Frontal cortex (tissue), 4 donors: ENCODE measurements around the gene ARL8A. TPM values are rescaled to one million over a fixed set of nuclear protein-coding genes. Genes with fewer than 3 reads are reported as not detected.
"Not testable (repeated sequence)": the region's sequence is repeated elsewhere in the genome, so short reads cannot be mapped to it uniquely, and the experiment has no call there.

Experiments
- DNase-seq, 2 donors: peaks; one replicate each; pipeline ENCODE4 v3.0.0; 2012; ENCODE audit warnings: low spot score in 2 of 2
- FAIRE-seq: peaks from 2 replicates; lab custom pipeline; 2012; peaks lifted over from hg19 to GRCh38; lab: Jason Lieb, UNC
- total RNA-seq: library from RNA; depleted of rRNA; stranded (reverse); fragments of >200 nt; gene quantifications from one replicate; pipeline ENCODE4 v1.2.3, GENCODE V29; 2014
- donor health status: control.
- donor health status: control.
- donor health status: control.

ARL8A gene
- total RNA-seq, 1 donor from 2014 or later = 99.1 TPM

GRCh38 chr1:202160377-202160940 is 15.9 kb upstream of the ARL8A start, which contains the start of gene PTPN7:
Gene PTPN7 (minus strand): TSS chr1:202160602. CDS start chr1:202159402, 1,200 bp downstream.
- FAIRE-seq (no peak), DNase-seq (no peak)

DNA sequence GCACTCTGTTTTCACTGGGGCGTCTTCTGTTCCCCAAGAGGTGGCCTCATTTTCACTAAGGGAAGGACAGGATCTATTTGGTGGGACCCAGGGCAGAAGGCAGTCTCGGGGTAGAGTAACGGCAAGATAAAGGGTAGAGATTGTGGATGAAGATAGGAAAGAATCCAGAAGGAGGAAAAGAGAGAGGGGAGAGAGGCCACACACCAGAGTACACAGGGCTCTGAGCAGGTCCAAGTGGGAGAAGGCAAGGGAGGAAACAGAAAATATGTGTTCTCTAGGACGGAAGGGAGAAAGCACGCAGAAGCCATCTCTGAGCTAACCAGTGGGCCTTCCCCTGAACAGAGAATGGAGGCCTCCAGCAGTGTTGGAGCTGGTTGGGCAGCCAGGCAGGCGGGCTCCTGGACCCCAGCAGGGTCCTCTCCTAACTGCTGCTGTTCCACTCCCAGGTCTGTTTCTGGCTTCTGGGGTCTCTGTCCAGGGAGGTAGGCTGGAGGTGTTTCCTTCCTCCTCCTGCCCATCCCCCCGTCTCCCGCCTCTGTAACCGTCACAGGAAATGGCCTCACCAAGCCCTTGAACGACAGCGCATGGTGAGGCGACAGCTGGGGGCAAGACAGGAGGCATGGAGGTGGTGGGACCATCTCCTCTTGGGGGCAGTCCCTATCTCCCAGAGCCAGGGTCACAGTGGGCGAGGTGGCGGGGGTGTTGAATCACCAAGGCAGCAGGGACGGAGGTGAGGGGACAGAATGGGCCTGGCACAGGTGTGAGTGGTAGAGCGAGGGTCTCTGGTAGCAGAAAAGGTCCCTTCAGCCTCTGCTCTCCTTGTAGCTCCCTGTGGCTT is 15.2 kb upstream of the ARL8A start:
- no peak for FAIRE-seq
- no peak for DNase-seq

GRCh38 chr1:202158810-202159533 is 14.4 kb upstream of the ARL8A start:
- FAIRE-seq (no peak), DNase-seq (no peak)

DNA sequence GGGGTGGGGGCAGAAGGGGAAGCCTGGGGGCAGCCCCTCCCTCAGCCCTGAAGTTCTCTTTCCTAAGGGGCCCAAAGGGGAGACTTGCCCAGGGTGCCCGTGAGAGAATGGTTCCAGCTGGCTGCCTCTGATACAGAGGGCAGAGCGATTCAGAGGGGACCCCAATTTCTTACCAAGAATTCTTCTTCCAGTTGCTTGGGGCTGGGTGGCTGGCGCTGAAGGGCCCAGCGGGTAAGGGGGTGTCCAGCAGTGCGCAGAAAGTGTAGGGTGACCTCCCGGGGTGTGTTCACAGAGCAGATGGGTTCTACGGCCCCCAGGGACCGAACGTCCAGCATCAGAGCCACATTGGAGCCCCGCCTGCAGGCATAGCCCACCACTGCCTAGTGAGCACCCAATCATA is 13.4 kb upstream of the ARL8A start:
- DNase-seq (no peak), FAIRE-seq (no peak)

DNA sequence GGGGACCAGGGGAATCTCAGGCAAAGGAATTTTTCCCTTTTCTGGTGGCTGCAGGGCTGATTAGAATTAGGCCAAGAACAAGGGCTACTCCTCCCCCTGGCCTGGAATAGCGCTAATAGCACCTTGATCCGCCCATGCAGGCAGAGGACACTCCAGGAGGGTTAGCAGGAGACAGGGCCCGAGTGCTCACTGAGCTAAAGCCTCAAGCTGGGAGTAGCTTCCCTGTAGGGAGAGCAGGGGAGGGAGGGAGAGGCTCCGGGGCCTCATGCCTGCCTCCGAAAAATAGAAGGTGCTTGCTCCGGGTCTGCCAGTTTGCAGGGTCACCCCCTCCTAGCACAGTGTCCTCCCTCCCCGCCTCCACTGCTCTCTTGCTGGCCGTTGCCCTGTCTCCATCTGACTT is 12.1 kb upstream of the ARL8A start:
- FAIRE-seq (no peak), DNase-seq (no peak)

DNA sequence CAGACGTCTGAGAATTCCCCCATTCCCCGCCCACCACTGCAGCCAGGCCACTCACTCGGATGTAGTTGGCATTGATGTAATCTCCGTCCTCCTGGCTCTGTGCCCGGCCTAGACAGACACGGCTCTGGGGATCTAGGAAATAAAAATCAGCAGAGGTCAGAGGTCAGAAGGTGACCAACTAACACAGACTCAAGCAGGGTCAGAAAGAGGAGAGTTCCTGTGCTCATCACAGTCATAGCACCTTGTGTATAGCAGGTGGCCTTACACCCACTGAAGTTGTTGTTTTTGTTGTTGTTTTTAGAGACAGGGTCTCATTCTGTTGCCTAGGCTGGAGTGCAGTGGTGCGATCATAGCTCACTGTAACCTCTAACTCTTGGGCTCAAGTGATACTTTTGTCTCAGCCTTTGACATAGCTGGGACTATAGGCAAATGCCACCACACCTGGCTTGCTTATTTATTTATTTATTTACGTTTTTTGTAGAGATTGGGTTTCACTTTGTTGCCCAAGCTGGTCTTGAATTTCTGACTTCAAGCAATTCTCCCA is 11.0 kb upstream of the ARL8A start:
- DNase-seq = no peak
- FAIRE-seq = no peak

- DNase-seq (no peak), FAIRE-seq (no peak)
Measured at GRCh38 chr1:202154766-202155477, 10.4 kb upstream of the ARL8A start.

GRCh38 chr1:202154148-202154765 is 9.7 kb upstream of the ARL8A start:
- no peak for DNase-seq
- no peak for FAIRE-seq

GRCh38 chr1:202153284-202153683 is 8.7 kb upstream of the ARL8A start:
- FAIRE-seq (no peak), DNase-seq (no peak)

DNA sequence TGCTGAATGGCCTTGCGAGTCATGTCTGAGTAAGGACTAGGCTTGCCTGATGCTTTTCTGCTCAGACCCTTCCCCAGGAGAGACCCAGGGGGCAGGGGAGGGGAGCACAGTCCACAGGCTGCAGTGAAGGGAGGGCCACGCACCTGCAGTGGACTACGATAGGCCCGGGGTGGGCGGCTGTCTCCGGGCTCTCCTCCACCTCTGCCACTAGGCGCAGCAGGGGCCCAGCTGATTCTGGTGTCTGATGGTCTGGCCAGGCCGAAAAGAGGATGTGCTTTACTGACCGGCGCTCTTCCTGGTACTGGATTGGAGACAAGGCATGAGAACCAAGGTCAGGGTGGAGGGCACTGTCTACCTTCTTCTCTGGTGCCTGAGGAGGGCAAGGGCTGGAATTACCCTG is 7.9 kb upstream of the ARL8A start:
- FAIRE-seq (no peak), DNase-seq (no peak)

DNA sequence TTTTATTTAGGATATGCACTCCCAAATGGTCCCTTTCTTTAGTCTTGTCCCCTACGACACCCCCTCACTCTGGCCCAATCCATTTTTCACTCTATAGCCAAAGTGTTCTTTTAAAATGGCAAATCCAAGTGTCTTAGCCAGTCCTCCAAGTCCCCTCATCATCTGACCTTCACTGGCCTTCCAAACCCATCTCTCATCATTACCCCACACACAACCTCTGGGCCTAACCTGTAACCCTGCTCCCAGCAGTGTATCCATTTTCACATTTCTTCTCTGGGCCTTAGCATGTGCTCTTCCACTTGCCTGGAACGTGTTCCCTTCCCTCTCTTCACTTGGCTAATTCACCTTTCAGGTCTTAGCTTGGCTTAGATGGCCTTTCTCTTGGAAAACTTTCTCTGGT is 6.5 kb upstream of the ARL8A start:
- DNase-seq (no peak), FAIRE-seq (no peak)

DNA sequence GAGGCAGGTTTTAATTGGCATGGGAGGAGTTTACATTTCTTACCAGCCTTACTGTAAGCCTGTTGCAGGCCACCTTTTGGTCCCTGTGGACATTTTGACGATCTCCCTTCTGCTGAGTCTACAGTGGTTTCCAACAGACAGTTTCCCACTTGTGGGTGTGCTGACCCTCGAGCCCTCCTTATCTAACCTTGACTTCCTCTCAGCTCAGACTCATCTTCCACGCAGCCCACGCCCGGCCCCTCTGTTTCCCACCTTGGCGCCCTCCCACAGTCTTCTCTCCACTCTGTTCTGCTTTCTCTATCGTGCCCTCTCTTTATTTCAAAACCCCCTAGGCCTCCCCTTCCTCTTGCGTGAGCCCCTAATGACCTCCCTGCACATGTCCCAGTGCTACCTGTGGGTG is 6.1 kb upstream of the ARL8A start:
- no peak for FAIRE-seq

DNA sequence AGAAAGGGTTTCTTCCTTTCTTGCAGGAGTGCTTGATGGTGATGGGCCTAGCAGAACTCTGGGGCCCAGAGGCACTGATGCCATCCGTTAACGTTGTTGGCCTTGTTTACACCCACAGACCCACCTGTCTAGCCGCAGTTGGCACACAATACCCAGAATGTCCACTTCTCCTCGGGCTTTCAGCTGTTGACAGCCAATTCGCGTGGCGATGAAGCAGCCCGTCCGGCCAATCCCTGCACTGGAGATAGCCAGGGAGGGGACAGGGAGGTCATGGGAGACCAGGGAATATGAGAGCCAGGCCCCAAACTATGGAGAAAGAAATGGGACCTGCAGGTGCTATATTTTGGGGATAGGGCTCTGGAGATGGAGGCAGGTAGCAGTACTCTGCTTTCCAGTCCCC is 5.7 kb upstream of the ARL8A start:
- DNase-seq (no peak), FAIRE-seq (no peak)

More for the DNA sequence above, 6.1 kb upstream of the ARL8A start:
- DNase-seq = no peak

DNA sequence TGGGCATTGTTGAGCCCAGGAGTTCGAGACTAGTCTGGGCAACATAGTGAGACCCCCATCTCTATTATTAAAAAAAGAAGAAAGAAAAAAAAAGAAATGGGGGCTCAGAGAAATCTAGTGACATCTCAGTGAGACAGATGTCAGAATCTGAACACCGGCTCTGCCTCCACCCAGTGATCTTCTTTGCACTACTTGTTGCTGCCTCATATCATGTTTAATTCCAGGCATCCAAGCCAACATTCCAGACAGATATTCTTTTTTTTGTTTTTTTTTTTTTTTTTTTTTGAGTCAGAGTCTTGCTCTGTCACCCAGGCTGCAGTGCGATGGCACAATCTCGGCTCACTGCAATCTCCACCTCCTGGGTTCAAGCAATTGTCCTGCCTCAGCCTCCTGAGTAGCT is 5.0 kb upstream of the ARL8A start:
- FAIRE-seq (no peak), DNase-seq (no peak)

GRCh38 chr1:202148391-202148790 is 3.9 kb upstream of the ARL8A start:
- DNase-seq (no peak), FAIRE-seq (no peak)

GRCh38 chr1:202146993-202147392 is 2.5 kb upstream of the ARL8A start:
- DNase-seq (no peak), FAIRE-seq (no peak)

- no peak for DNase-seq
- FAIRE-seq = no peak
Measured at GRCh38 chr1:202146279-202146678, 1.7 kb upstream of the ARL8A start.

GRCh38 chr1:202145744-202146140 is 1.2 kb upstream of the ARL8A start:
- not testable (repeated sequence) for FAIRE-seq

DNA sequence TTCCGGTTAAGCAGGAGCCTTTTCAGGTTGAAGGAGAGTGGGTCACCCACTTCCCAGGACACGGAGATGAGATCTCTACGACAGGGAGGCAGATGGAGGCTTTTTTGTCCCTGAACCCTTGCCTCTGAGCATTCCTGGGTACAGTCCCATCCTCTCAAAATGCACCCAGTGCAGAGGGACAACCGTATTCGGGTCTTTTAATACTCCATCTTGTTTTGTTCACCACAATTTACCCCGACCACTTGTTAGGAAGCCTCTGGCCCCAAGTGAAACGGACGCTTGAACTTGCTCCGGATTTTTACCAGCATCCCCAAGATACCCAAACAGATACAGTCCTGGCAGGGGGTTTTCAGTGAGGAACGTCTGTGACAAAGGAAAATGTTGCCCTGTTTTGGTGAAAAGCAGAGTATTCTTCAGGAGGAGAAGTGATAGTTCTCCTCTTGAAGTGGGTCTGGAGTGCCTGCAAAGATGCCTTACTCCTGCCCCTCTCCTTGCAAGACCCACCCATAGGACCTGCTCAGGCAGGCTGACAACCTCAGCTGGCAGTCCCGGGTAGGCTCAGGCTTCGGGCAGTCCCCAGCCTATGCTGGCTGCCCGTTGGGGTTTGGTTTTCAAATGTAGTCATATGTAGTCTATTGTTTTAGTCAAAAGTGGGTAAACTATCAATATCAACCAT is 669 bp upstream of the ARL8A start:
- FAIRE-seq = no peak
- peak in 1 of 2 donors; percentile 44 for DNase-seq

More at GRCh38 chr1:202145744-202146140, 1.2 kb upstream of the ARL8A start:
- not testable (repeated sequence) for DNase-seq
